Stimulated activated CD8-positive, alpha-beta memory T cell treated with anti-CD3 and anti-CD28 coated beads, Interleukin-4, amount 100 ng/mL, for 1 hour (primary cell): Measurements from ENCODE around the gene BCAS1.

ENCODE experiments used
- DNase-seq, 2 donors: peaks; one replicate each; pipeline ENCODE4 v3.0.0-alpha.2; 2020; ENCODE audit warnings: low read depth in 2 of 2, low spot score in 1 of 2

The BCAS1 gene

DNA sequence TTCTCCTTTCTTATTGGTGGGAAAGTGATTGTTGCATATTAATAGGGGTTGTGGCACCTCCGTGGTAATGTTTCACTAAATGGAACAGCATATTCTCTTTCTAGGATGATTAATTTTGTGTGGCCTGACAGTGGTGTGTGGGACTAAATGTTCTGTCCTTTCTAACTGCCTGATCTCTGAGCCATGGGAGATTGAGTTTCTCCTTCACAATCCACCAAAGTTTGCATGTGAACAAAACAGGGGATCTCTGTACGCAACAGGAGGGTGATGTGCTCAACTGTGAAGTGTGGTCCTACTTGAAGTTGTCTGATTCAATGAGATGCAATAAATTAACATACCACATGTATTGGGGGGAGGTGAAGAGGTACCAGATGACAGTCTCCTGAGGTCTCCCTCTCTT, 19.3 kb downstream of the BCAS1 start:
- DNase-seq, result no peak

DNA sequence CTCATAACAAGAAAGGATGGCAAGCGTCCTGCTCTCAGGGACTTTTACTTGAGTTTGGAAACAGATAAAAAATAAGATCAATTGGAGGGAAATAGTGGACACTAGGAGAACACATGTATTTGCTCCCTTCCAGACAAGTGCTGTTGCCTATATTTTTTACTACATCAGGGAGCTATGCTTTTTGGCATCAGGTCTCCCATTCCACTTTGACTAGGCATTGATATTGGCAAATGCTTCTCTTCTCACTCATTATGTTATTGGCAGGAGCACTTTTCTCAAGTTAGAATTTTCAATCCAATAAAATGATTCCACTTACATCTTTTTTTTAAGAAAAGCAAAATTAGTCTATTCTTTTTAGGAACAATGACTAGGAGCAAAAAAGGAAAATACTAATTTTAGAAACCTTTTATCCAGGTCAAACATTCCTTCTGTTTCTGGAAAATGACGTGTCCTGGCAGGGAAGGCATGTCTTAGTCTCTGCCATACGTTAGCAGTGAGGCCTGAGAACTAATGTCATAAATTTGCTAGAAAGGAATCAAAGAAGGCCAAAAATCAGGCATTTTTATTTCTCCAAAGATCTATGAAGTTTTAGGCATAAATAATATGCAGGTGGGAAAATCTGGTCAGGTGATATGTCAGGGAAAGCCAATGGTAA, 21.4 kb downstream of the BCAS1 start:
- no peak for DNase-seq

DNA sequence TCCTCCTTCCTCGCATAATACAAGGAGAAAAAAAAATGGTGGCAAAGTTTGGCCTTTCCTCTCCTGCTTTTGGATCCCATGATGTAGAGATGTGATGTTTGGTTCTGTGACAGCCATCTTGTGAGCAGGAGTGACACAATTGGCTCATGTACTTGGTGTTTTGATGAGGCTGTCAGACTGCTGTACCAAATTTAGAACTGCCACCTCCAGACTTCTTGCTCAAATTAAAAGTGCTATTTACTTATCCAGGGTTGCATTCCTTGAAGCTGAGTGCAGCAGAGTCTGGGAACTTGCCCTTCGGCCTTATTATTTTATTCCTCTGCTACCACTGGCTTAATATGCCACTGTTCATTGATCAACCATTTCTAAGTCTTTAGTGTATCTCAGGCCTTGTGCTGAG, 21.9 kb downstream of the BCAS1 start:
- DNase-seq, result no peak

DNA sequence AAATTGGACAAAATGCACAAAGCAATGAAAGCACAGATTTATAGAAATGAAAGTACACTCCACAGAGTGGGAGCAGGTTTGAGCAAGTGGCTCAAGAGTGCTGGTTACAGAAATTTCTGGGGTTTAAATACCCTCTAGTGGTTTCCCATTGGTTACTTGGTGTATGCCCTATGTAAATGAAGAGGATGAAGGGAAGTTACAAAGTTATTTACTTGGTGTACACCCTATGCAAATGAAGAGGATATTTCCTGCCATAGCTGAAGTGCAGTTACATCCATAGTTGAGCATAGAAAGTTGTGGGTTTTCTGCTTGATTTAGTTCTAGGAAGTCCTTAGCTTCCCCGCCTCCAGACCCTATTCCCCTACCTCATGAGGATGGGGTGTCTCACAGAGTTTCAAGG, 22.7 kb downstream of the BCAS1 start:
- no peak for DNase-seq

DNA sequence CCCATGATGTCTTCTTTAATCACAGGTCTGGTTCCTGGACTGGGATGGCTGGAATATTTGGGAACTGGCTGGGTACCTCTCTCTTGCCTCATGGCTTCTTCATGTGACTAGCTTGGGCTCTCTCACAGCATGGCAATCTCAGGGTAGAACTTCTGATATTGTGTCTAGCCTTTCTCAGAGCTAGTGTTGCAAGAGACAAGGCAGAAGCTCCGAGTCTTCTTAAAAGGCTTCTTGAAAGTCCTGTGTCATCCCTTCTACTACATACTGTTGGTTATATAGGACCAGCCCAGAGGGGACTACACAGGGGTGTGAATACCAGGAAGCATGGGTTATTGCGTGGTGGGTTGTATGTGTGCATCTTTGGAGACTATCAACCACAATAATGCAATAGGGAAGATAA, 23.3 kb downstream of the BCAS1 start:
- no peak for DNase-seq

DNA sequence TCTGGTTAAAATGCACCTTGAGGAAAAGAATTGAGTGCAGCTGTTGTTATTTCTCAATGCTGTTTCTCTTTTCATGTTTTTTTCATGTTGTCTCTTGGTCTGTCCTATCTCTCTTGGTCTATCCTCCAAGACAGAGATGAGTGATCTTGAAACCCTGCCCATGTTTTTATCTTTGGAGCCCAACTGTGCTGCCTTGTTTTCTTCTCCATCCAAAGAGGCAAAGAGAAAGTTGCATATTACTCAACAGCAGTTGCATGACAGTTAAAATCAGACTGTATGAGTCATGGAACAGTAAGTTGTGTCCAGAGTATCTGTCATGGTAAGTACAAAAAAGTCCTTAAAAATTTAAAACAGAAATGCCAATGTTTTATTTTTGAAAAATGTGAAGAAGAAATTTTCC, 26.2 kb downstream of the BCAS1 start:
- no peak for DNase-seq

DNA sequence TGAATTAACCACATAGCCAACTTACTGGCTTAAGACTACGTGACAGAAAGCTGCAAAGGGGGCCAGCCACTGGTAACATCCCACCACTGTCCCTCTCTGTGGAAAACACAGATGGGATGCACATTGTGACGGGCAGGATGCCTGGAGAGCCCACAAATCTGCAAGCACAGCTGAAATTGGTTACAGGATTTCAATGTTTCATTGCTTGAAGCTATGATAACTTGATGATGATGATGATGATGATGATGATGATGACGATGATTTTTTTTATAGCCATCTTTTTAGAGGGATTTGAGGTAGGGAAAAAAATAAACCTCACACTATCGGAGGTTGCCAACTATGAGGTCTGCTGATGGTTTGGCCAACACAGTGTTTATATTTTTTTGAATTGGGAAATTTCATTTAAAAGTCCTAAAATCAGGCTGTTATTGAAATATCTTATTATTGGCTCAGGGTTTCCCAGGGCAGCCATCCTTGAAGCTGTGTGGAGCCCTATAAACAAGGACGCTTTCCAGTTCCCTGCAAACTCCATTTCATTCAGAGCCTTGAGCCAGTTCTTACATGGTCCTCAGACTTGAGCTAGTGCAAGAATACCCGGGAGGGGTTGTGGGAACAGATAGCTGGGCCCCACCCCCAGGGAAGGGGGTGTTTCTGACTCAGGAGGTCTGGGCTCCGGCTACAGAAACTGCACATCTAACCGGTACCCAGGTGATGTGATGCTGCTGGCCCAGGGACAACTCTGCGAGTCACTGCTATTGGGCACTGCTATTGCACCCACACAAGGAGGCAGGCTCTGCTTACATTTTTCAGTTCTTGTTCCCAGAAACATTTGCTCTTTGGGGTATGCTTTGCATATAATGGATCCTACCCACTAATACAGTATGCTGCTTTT, 27.1 kb downstream of the BCAS1 start:
- no peak for DNase-seq

DNA sequence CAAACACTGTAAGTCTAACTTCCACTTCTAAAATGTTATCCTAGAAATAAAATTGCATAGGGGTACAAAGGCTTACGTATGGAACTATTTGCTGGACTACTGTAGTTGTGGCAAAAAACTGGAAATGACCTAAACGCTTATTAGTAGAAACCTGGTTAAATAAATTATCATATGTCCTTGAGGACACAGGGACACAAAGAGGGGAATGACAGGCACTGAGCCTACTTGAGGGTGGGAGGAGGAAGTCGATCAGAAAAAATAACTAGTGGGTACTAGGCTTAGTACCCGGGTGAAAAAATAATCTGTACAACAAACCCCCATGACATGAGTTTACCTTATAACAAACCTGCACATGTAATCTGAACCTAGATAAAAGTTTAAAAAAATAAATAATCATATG, 28.4 kb downstream of the BCAS1 start:
- DNase-seq, result no peak

DNA sequence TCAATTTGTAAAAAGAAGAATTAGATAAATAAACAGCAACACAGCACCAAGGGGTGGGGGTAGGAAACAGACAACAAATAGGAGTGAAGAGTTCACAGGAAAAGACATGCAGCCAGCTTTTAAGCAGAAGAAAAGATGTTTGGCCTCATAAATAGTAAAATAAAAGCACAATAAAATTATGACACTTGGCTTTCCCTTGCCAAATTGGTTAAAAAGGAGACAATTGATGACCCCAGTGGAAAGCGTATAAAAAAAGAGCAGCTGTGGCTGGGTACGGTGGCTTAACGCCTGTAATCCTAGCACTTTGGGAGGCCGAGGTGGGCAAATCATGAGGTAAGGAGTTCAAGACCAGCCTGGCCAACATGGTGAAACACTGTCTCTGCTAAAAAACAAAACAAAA, 29.1 kb downstream of the BCAS1 start:
- no peak for DNase-seq

DNA sequence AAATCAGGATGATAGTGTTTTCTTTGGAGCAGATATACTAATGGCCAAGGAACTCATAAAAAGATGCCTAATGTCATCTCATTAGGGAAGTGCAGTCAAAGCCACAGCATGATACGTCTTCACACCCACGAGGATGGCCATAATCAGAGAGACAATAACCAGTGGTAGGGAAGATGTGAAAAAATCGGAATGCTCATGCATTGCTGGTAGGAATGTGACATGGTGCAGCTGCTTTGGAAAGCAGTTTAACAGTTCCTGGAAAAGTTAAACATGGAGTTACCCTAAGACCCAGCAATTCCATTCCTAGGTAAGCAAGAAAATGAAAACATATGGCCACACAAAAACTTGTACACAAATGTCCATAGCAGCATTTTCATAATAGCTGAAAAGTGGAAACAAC, 29.9 kb downstream of the BCAS1 start:
- DNase-seq, result no peak

DNA sequence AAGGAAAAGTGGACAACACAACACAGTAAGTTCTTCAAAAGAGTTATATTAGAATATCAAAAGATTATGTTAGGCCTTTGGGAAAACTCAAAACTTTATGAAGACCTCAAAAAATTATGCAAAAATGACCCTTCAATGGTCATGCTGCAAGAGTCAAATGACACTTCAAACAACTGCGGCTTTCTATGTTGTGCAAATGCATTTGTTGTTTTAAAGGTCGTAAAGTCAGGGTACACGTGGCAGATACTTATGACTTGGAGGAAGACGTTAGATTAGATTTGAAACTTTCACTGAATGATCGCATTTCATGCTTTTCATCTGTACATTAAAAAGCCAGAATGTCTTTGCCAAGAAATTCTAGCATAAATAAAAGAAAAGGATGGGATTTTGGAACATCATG, 31.4 kb downstream of the BCAS1 start:
- no peak for DNase-seq

DNA sequence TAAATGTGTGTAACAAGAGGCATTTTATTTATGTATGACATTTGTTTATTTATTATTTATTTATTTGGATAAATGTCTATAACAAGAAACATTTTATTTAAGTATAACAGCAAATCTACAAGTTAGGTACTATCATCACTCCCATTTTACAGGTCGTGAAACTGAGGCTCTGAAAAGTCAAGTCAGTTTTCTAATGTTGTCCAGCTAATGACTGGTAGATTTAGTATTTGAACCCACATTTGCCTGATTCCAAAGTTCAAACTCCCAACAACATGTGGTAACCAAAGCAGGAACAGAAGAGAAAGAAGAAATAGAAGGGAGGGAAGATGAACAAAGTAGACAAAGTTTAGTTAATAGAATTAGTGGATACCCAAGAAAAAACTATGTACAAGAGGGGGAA, 32.9 kb downstream of the BCAS1 start:
- no peak for DNase-seq

DNA sequence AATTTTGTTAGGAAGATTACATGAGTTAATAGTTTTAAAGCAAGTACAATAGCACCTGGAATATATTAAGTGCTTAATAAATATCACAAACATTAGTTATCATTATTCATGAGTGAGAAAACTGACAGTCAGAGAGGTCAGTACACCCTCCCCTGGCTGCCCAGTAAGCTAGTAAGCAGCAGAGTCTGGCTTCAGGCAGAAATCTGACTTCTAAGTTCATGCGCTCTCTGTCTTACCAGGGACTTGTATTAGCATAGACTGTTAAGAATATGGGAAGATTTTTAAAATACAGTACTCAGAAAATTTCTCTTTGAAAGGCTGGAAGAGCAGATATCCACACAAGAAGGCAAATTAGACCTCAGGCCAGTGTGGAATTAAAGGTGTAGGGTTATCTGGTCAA, 40.8 kb downstream of the BCAS1 start:
- no peak for DNase-seq

DNA sequence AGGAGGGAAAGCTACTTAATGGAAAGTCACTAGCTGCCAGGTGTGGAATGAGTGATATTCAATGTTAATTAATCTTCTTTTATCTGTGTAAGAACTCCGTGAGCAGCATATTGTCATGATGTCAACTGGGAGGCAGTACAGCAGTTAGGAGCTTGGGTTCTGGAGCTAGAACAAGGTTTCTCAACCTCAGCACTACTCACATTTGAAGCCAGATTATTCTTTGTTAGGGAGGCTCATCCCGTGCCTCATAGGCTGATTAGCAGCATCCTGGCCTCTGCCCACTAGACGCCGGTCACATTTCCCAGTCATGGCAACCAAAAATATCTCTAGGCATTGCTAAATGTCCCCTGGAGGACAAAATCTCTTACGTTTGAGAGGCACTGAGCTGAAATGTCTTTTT, 41.2 kb downstream of the BCAS1 start:
- DNase-seq, result no peak

DNA sequence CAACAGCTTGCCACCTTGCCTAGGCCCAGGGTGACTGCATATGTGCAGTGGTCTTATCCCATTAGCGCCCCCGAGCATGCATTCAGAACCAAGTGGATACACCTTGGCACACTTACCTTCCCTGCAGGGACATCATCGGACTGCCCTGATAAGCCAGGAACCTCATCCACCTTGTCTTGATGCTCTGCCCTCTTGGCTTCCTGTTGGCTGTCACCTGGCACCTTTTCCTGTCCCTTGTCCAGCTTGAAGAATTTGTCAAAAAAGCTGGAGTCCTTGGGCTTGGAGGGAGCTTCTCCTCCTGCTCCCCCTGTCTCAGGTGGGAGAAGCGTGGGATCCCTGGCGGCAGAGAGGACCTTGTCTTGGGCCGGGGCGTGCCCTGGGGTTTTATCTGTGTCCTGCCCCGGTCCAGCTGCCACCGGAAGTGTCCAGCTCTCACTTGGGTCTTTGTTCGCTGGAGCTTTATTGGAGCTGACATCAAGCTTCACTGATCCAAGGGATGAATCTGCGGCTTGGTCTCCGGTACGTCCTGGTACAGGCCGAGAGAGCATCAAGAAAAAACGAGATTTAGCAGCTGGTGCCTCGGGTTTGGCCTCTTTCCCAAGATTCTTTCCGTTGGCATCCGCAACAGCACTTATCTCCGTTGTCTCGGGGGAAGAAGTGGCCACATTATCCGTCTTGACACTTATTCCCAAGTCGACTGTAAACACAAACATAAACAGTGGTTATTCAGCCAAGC, 42.0 kb downstream of the BCAS1 start:
- DNase-seq, result no peak

DNA sequence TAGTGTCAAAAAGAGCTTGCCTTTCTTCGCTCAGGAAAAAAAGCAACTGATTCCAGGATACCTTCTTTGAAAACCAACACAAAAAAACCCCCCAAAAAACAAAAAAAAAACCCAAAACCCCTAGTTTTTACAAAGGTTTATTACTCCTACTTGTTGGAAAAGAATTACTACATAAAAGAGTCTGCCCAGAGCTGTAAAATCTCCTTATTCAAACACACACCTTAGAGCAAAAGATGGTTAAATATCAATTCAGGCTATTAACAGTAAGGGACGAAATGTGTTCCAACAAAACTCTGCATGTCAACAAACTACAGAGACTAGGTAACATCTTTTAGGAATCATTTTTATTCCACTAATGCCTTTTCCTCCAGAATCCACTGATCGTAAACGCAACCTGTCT, 42.7 kb downstream of the BCAS1 start:
- DNase-seq, result no peak

DNA sequence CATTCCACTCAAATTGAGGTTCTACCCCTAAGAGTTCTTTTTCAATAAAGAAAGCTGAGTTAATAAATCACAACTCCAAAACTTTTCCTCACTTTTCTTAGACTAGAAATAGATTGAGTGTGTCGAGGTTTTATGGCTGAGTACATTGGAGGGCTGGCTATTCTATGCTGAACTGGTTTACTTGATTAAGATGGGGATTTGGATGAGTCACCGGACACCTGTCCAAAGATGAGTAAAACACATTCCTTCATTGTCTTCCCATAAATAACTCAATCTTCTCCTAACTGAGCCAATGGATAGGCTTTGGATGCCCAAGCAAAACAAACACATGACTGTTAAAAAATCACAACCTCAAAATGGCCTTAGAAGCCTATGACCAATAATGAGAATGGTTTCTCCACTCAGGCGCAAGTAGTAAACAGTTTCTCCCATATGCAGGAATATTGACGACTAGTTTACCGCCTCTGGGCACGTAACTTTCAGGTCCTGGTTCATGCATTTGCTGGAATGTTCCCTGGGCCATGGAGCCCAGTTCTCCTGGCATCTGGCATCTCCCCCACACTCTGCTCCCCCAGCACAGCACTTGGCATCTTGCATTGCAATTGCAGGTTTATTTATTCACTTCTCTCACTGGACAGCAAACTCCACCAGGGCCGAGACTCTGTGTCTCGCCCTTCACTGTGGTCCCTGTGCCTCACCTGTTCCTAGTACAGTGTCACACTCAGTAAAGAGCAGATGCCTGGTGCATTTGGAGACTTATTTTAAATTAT, 43.9 kb downstream of the BCAS1 start:
- DNase-seq, result no peak

DNA sequence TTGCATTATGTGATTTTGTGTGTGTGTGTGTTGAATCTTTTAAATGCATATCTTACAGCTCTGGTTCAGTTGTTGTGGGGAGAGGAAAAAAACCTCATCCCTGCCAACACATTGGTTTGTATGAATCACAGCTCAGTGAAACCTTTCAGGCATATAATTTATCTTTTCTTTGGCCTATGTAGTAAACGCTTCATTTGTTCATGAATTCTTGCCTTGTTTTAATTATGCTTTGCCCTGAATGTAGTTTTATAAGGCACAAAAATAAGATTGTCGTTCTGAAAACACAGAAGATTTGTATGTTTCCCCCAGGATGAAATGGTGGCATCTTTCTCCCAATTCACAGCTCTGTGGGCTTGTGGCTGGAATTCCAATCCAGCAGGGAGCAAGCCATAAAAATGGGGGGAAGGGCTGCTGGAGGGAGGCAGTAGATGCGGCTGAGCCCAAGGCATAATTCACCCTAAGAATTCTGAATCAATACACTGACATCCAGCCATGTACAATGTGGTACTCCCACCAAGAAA, 45.1 kb downstream of the BCAS1 start:
- DNase-seq, result no peak

DNA sequence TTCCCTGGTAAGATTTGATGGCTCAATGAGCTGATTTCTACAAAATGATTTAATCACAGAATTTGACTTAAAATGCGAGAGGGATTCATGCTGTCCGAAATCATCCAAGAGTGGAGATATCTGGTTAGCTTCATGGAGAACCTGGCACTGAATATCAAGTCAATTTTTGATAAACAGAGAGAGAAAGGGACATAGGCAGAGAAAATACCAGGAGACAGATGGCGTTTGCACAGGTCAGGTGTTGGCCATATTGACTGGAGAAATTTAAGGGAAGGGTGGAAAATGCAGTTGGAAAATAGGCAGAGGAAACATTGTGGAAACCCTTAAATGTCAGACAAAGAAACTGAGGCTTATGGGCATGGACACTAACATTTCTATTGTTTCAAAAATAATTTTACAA, 47.0 kb downstream of the BCAS1 start:
- DNase-seq, result no peak

DNA sequence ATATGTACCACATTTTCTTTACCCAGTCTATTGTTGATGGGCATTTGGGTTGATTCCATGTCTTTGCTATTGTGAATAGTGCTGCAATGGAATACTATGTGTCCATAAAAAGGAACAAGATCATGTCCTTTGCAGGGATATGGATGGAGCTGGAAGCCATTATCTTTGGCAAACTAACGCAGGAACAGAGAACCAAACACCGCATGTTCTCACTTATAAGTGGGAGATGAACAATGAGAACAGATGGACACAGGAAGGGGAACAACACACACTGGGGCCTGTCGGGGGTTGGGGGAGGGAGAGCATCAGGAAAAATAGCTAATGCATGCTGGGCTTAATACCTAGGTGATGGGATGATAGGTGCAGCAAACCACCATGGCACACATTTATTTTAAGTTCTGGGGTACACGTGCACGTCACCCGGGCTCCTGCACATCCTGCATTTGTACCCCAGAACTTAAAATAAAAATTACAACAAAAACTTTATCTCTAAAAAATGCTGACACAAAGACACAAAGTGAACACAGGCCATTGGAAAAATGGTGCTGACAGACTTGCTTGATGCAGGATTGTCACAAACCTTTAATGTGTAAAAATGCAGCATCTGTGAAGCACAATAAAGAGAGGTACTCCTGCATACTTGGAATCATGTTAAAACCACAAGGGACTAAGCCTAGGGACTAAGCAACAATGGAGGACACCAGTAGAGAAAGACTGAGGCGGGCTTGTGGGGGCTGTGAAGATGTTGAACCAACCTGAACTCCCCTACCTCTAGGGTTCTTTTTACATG, 48.8 kb downstream of the BCAS1 start:
- no peak for DNase-seq
